GM18868 (cell line): Measurements from ENCODE around the gene GGA2.
"Not testable (repeated sequence)": the region's sequence is repeated elsewhere in the genome, so short reads cannot be mapped to it uniquely, and the experiment has no call there.

ENCODE experiments used
- ATAC-seq: cut with Tn5 transposase; IDR thresholded peaks from one replicate; pipeline ENCODE4 v1.9.1; 2021; ENCODE audit warnings: mild to moderate bottlenecking, moderate library complexity; ENCODE audit not compliant: unreplicated experiment

Gene GGA2

DNA sequence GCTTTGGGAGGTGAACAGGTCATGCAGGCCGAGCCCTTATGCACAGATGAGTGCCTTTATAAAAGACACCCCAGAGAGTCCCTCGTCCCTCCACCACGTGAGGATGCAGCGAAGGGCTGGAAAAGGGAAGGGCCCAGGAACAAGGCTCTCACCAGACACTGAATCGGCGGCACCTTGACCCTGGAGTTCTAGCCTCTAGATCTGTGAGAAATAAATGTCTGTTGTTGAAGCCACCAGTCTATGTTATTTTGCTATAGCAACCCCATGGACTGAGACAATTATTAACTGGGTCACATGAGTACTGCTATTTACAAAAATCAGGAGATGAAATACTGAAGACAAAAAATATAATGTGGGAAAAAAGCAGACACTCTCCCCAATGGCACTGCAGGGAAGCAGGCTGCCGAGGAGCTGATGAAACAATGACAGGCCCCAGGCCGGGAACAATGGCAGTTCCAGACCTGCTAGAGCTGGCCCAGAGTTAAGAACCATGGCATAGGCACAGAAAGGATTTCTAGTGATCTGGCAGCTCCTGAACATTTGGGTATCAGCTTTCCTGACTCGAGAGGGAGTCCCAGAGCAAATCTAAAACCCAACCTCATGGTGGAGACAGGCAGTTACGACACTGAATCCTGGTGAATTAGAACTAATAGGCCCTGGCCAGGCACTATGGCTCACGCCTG is 17.8 kb upstream of the GGA2 start:
- ATAC-seq = no peak

- ATAC-seq = no peak
Observed at GRCh38 chr16:23524886-23525285, 14.6 kb upstream of the GGA2 start.

DNA sequence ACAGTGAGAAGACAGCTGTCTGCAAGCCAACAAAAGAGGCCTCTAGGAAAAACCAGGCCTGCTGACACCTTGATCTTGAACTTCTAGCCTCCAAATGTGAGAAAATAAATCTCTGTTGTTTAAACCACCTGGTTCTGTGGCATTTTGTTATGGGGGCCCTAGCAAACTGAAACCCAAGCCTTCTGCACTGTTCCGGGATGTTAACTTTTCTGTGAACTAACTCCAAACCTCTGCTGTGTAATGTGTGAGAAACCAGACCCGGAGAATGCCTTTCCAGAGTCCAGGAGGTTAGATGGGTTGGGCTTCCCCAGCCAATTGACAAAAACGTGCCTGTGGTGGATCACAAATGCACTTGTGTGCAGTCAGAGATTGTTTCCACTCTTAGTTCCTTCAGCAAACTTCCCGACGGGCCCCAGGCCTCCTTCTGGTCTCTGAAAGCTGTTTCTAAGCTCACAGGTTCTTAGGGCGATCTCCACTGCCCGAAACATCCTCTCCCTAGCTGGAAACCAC is 13.6 kb upstream of the GGA2 start:
- no peak for ATAC-seq

GRCh38 chr16:23523321-23523720 is 13.0 kb upstream of the GGA2 start:
- ATAC-seq = no peak

GRCh38 chr16:23521965-23522364 is 11.7 kb upstream of the GGA2 start:
- ATAC-seq = no peak

GRCh38 chr16:23521037-23521743 is 10.9 kb upstream of the GGA2 start:
- ATAC-seq = no peak

DNA sequence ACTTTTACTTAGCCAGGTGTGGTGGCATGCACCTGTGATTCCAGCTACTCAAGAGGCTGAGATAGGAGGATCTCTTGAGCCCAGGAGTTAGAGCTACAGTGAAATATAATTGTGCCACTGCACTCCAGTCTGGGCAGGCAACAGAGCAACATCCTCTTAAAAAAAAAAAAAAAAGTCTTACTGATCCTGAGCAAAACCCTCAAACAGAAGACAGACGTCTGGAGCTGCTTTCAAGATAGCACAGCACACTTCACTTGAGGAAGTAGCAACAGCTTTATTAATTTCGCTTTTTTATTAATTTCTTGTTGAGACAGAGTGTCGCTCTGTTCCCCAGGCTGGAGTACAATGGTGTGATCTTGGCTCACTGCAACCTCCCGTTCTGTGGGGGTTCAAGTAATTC is 10.2 kb upstream of the GGA2 start:
- no peak for ATAC-seq

GRCh38 chr16:23519282-23519681 is 9.0 kb upstream of the GGA2 start:
- ATAC-seq = no peak

DNA sequence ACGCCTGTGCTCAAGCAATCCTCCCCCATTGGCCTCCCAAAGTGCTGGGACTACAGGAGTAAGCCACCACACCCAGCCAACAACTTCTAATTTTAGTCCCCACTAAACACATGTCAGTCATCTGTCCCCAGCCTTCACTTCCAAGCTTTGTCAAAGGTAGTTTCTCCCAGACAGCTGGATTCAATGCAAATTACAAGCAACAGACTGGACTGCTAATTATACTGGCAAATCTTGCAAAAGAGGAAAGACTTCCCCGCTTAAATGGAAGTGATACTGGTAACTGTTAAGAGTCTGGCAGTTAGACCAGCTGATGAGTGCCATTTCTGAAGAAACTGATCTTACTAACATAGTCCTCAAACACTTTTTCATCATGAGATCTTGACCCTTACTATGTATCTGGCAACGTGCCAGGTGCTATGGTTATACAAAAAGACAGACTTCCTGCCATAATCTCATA is 8.2 kb upstream of the GGA2 start:
- ATAC-seq = no peak

DNA sequence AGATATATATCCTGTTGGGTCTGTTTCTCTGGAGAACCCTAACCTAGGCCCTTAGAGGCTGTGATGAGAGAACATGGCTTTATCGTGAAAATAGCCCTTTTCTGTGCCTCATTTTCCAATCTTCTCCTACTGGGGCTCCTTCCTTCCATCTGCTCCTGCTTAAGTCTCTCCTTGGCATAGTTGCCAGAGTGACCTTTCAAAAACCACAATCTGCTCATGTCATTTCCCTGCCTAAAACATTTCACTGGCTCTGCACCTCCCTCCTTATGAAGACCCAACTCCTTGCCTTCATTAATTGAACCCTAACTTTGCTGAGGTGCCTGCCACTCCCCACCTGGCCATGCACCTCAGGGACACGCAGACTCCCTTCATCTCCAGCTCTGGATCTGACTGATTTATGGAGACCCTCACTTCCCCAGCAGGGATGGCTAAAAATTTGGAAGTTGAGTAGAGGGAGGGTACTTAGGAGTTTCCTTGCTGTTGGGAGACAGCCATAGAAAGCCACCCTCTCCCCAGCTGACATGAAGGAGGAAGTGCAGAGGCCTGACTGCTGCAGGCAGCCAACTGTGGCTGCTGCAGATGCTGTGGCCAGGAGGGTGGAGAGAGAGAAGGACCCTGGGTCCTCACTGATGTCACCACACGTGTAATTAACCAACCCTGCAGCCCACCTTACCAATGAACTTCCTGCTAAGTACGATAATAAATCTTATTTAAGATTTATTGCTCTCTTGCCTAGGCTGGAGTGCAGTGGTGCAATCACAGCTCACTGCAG is 6.3 kb upstream of the GGA2 start:
- no peak for ATAC-seq

- no peak for ATAC-seq
Observed at GRCh38 chr16:23515881-23516280, 5.6 kb upstream of the GGA2 start.

- ATAC-seq = no peak
Observed at GRCh38 chr16:23514381-23515152, 4.3 kb upstream of the GGA2 start.

DNA sequence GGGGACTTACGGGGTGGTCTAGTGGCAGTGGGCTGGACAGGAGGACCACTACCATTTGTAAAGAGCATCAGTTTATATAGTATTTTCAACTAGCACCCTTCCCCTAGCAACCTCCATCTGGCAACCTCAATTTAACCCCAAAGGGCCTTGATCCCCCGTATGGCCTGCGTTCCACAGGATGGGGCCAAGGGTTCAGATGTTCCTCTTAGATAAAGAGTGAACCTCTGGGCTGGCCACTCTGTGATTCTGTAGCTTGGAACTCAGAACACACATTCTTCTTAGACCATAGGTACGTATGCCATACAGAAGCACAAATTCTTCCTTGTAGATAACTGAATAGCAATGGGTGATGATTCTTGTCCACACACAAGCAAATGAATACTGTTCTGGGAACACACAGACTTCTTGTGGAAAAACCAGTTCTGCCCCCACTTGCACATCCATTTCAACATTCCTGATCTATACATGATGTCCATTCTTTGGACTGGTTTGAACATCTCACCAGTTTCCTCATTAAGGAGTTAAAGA is 1.9 kb upstream of the GGA2 start:
- no peak for ATAC-seq

DNA sequence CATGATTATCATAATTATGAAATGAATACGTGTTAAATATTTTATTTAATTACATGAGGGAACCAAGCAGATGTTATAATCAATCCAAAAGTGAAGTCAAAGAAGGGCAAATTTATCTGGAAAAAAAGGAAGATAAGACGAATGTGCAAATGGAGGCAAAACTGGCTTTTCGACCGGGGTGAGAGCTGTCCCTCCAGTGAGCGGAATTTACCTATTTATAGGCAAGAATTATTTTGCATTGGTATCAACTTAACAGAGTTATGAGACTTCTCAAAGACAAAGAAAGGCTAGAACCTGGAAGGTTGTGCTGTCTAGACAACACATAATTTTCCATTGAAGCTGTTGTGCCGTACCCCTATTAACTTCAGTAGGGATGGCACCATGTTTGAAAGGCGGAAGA is 1.4 kb upstream of the GGA2 start:
- no peak for ATAC-seq

DNA sequence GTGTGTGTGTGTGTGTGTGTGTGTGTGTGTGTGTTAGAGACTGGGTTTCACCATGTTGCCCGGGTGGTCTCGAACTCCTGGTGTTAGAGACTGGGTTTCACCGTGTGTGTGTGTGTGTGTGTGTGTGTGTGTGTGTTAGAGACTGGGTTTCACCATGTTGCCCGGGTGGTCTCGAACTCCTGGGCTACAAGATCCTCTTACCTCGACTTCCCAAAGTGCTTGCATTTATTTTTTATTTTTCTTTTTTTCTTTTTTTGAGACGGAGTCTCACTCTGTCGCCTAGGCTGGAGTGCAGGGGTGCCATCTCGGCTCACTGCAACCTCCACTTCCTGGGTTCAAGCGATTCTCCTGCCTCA is 599 bp upstream of the GGA2 start:
- not testable (repeated sequence) for ATAC-seq

GRCh38 chr16:23509782-23510163 is 521 bp downstream of the GGA2 start:
- no peak for ATAC-seq

GRCh38 chr16:23509441-23509754 is 896 bp downstream of the GGA2 start:
- ATAC-seq = no peak

GRCh38 chr16:23508589-23509440 is 1.5 kb downstream of the GGA2 start:
- no peak for ATAC-seq

DNA sequence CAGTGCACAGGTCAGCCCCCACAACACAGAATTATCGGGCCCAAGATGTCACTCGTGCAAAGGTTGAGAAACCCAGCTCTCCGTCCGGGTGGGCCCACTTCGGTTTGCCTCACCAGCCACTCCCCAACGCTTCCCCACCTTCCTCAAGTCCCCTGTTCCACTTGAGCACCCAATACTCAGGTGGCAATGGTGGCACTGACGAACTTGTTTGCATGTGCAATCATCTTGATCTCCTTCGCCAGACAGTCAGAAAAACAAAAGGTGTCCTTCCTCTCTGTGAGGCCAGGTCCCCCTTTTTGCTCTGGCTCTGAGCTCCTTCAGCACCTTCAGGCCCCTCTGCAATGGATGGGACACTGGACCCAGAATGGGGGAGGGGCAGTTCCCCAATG is 3.7 kb downstream of the GGA2 start:
- ATAC-seq = no peak
